Smooth muscle cell (in vitro differentiated cells): ENCODE measurements around the gene TMC2. TPM values are rescaled to one million over a fixed set of nuclear protein-coding genes. Genes with fewer than 3 reads are reported as not detected.
"Not testable (repeated sequence)": the region's sequence is repeated elsewhere in the genome, so short reads cannot be mapped to it uniquely, and the experiment has no call there.

Experiments used
- DNase-seq: peaks from one replicate; lab custom pipeline; 2025; ENCODE audit not compliant: unreplicated experiment; lab: John Stamatoyannopoulos, UW
- H2AFZ ChIP-seq: fragments of 200-600 bp; sonication (generic); 2 replicates; pipeline ENCODE4 v1.6.0; 2016; ENCODE audit warnings: antibody characterized with exemption, low read depth, mild to moderate bottlenecking
- H3F3A ChIP-seq: fragments of 200-600 bp; sonication (generic); 2 replicates; pipeline ENCODE4 v1.6.0; 2017; ENCODE audit warnings: antibody characterized with exemption, low read depth
- H3K27ac ChIP-seq: fragments of 200-600 bp; sonication (generic); 2 replicates; pipeline ENCODE4 v1.5.1; 2016; ENCODE audit warnings: low read depth, mild to moderate bottlenecking
- H3K27me3 ChIP-seq: fragments of 200-600 bp; sonication (generic); 2 replicates; pipeline ENCODE4 v1.6.1; 2016; ENCODE audit warnings: low read depth, mild to moderate bottlenecking
- H3K36me3 ChIP-seq: fragments of 200-600 bp; sonication (generic); 2 replicates; pipeline ENCODE4 v1.5.1; 2016; ENCODE audit warnings: low read depth
- H3K4me1 ChIP-seq: fragments of 200-600 bp; sonication (generic); 2 replicates; pipeline ENCODE4 v1.5.1; 2016; ENCODE audit warnings: low read depth
- H3K4me2 ChIP-seq: fragments of 200-600 bp; sonication (generic); 2 replicates; pipeline ENCODE4 v1.6.0; 2016; ENCODE audit warnings: mild to moderate bottlenecking
- H3K4me3 ChIP-seq: fragments of 200-600 bp; sonication (generic); 2 replicates; pipeline ENCODE4 v1.5.1; 2016; ENCODE audit warnings: mild to moderate bottlenecking
- H3K79me2 ChIP-seq: fragments of 200-600 bp; sonication (generic); 2 replicates; pipeline ENCODE4 v1.6.0; 2016; ENCODE audit warnings: low read depth, mild to moderate bottlenecking
- H3K9ac ChIP-seq: fragments of 200-600 bp; sonication (generic); 2 replicates; pipeline ENCODE4 v1.6.0; 2016; ENCODE audit warnings: low read depth
- H3K9me3 ChIP-seq: fragments of 200-600 bp; sonication (generic); replicated peaks from 2 replicates; pipeline ENCODE4 v1.5.1; 2016; ENCODE audit warnings: low read depth
- H4K20me1 ChIP-seq: fragments of 200-600 bp; sonication (generic); 2 replicates; pipeline ENCODE4 v1.6.0; 2016; ENCODE audit warnings: low read depth
- WGBS: methylation state at CpG from one replicate; pipeline ENCODE4 v1.1.7; 2016; ENCODE audit warnings: low lambda C conversion rate; 5-methylcytosine and 5-hydroxymethylcytosine counted together
- polyA plus RNA-seq: library from polyadenylated mRNA; unstranded; fragments of >200 nt; fragmentation: Nextera tagmentation; extraction: Ambion mirVana; gene quantifications from 2 replicates; pipeline ENCODE4 v1.2.1, GENCODE V29; 2016
- total RNA-seq: library from RNA; depleted of rRNA; stranded (reverse); fragments of >200 nt; gene quantifications from 2 replicates; pipeline ENCODE4 v1.2.3, GENCODE V29; 2014
- TF ChIP-seq, protein P1 (sequence below): fragments of 200-600 bp; sonication (generic); IDR thresholded peaks from 2 replicates; pipeline ENCODE4 v1.5.1; 2017; ENCODE audit warnings: borderline replicate concordance, mild to moderate bottlenecking, antibody characterized with exemption; ENCODE audit not compliant: insufficient read depth, poor library complexity, severe bottlenecking

TMC2 gene
- total and polyA plus RNA-seq, 2 experiments from 2014 or later: not detected

DNA sequence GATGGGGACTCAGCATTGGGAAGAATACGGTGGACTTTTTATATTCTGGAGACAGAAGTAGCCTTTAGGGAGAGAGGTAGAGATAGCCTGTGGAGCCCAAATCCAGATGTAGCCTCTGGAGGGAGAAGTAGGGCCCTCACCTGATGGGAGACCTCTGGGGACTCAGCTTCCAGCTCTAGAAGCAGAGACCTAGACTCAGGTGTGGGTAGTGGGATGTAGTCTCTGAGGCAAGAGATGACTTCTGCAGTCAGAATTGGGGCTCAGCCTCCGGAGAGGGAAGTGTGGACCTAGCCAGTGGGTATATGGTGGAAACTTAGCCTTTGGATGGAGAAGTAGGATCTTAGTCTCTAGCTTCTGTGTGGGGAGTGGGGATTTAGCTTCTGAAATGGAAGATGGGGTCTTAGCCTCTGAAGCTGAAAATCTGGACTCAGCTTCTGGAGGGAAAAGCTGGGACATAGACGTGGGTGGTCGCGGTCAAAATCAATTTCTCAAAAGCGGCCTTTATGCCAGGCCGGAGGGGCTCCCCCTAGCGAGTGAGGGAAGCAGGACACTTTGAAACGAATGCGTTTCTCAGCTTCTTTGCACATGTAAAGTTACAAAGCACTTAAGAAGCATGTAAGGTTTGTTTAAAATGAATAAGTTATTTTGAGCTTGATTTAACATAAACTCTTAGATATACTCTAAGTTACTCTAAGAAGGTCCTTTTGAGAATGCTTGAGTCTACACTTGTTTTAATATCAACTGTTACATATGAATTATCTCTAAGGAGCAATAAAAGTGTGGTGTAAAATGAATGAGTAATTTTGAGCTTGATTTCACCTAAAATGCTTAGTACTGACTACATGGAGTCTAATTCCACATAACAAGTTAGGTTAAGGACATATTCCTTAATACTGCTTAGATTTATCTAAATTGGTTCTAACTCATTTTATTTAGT lies 14.7 kb upstream of the TMC2 start:
- no peaks in the 10 kb centered on the region for H3F3A ChIP-seq
- 17% methylated on average over 10 of the region's 10 CpGs for WGBS
- TF ChIP-seq, protein P1, sequence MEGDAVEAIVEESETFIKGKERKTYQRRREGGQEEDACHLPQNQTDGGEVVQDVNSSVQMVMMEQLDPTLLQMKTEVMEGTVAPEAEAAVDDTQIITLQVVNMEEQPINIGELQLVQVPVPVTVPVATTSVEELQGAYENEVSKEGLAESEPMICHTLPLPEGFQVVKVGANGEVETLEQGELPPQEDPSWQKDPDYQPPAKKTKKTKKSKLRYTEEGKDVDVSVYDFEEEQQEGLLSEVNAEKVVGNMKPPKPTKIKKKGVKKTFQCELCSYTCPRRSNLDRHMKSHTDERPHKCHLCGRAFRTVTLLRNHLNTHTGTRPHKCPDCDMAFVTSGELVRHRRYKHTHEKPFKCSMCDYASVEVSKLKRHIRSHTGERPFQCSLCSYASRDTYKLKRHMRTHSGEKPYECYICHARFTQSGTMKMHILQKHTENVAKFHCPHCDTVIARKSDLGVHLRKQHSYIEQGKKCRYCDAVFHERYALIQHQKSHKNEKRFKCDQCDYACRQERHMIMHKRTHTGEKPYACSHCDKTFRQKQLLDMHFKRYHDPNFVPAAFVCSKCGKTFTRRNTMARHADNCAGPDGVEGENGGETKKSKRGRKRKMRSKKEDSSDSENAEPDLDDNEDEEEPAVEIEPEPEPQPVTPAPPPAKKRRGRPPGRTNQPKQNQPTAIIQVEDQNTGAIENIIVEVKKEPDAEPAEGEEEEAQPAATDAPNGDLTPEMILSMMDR: peak; percentile 84
- H3K4me3 ChIP-seq: no peak overlapping the region
- H3K4me1 ChIP-seq: no peaks in the 10 kb centered on the region
- H3K27ac ChIP-seq: no peak overlapping the region
- peaks cover 3% of the 10 kb centered on the region for H3K27me3 ChIP-seq
- no peak overlapping the region for H3K9ac ChIP-seq
- DNase-seq: no peak
- no peaks in the 10 kb centered on the region for H3K36me3 ChIP-seq
- H3K4me2 ChIP-seq: no peak overlapping the region
- H2AFZ ChIP-seq: no peak overlapping the region
- H3K9me3 ChIP-seq: no peaks in the 10 kb centered on the region
- no peaks in the 10 kb centered on the region for H4K20me1 ChIP-seq
- H3K79me2 ChIP-seq: no peaks in the 10 kb centered on the region

GRCh38 chr20:2522826-2523429 lies 13.4 kb upstream of the TMC2 start:
- H3K9me3 ChIP-seq, H4K20me1 ChIP-seq, H3K4me2 ChIP-seq, H2AFZ ChIP-seq, H3F3A ChIP-seq, H3K9ac ChIP-seq, H3K4me3 ChIP-seq, H3K79me2 ChIP-seq, H3K36me3 ChIP-seq, H3K27ac ChIP-seq, H3K27me3 ChIP-seq, DNase-seq, H3K4me1 ChIP-seq: not testable (repeated sequence)
- WGBS: 88% methylated on average over 5 of the region's 5 CpGs

DNA sequence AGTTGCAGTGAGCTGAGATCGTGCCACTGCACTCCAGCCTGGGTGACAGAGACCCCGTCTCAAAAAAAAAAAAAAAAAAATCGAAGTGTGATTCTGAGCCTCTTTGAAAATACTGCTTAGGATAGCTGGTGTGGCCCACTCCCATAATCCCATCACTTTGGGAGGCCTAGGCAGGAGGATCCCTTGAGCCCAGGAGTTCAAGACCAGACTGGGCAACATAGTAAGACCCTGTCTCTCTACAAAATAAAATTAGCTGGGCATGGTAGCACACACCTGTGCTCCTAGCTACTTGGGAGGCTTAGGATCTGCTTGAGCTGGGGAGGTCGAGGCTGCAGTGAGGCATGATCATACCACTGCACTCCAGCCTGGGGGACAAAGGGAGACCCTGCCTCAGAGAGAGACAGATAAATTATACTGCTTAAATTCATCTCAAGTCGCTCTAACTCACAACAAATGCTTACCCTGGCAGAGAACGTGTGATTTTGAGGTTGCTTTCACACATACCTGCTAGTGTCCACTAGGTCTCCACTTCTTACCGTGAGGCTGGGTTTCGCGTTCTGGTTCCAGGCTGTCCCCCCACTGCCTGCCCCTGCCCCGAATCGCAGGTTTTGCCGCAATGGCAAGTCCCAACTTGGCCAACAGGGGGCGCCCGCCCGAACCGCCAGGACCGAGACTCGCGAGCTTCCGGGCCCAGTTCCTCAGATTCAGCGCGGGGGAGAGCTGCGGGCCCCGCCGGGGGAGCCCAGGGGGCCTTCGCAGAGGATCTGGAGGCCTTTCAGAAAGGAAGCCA lies 12.3 kb upstream of the TMC2 start:
- DNase-seq: peak; percentile 75
- peak overlapping the region; percentile 86 for H3K4me2 ChIP-seq
- no peaks in the 10 kb centered on the region for H3K4me1 ChIP-seq
- H3K9ac ChIP-seq: peak overlapping the region; percentile 71
- peaks cover 13% of the 10 kb centered on the region for H3K27me3 ChIP-seq
- H3K9me3 ChIP-seq: no peaks in the 10 kb centered on the region
- peak overlapping the region; percentile 96 for H3K4me3 ChIP-seq
- peak overlapping the region; percentile 30 for H3K27ac ChIP-seq
- no peaks in the 10 kb centered on the region for H4K20me1 ChIP-seq
- H3K79me2 ChIP-seq: no peaks in the 10 kb centered on the region
- peak overlapping the region; percentile 91 for H2AFZ ChIP-seq
- TF ChIP-seq, protein P1: peak; percentile 97
- no peaks in the 10 kb centered on the region for H3F3A ChIP-seq
- H3K36me3 ChIP-seq: no peaks in the 10 kb centered on the region
- 12% methylated on average over 26 of the region's 26 CpGs for WGBS
